H1 (cell line): ENCODE measurements around the gene TCFL5. TPM values are rescaled to one million over a fixed set of nuclear protein-coding genes. Genes with fewer than 3 reads are reported as not detected.

Experiments used
- ATF3 ChIP-seq: IDR thresholded peaks from 2 replicates; pipeline ENCODE4 v1.6.1; 2011; ENCODE audit warnings: low read depth, mild to moderate bottlenecking, low read length; ENCODE audit not compliant: insufficient read depth
- CBX5 ChIP-seq: fragments of 300-800, 300-1000 bp; sonication (generic); IDR thresholded peaks from 2 replicates; pipeline ENCODE4 v1.7.1; 2016; ENCODE audit warnings: antibody characterized with exemption, low read length, low read depth
- EP300 ChIP-seq, 2 experiments: IDR thresholded peaks; 1 replicate in 1 of 2; 2 replicates in 1 of 2; pipeline ENCODE4 v1.6.1; 2011 to 2012; ENCODE audit warnings: low read depth in 2 of 2, low read length in 2 of 2, mild to moderate bottlenecking in 2 of 2, borderline replicate concordance in 1 of 2, inconsistent platforms in 1 of 2, moderate library complexity in 1 of 2
- GTF2F1 ChIP-seq: IDR thresholded peaks from 2 replicates; pipeline ENCODE4 v1.6.1; 2012; ENCODE audit warnings: low read depth, low read length, improper control_type of control experiment, borderline replicate concordance
- NANOG ChIP-seq: IDR thresholded peaks from 2 replicates; pipeline ENCODE4 v1.6.1; 2011; ENCODE audit warnings: low read length, low read depth, mild to moderate bottlenecking, inconsistent platforms; ENCODE audit not compliant: insufficient read depth, poor library complexity, severe bottlenecking
- RXRA ChIP-seq: IDR thresholded peaks from 2 replicates; pipeline ENCODE4 v1.6.1; 2011; ENCODE audit warnings: low read depth, mild to moderate bottlenecking, low read length, moderate library complexity; ENCODE audit not compliant: insufficient read depth
- SIX5 ChIP-seq: IDR thresholded peaks from 2 replicates; pipeline ENCODE4 v1.6.1; 2011; ENCODE audit warnings: mild to moderate bottlenecking, low read depth, low read length
- SUZ12 ChIP-seq: fragments of 200-600 bp; sonication (generic); IDR thresholded peaks from 2 replicates; pipeline ENCODE4 v1.6.1; 2012; ENCODE audit warnings: mild to moderate bottlenecking, inconsistent platforms, low read length, moderate library complexity, mixed read lengths
- TBP ChIP-seq: IDR thresholded peaks from 2 replicates; pipeline ENCODE4 v1.6.1; 2011; ENCODE audit warnings: low read depth, low read length, improper control_type of control experiment
- YY1 ChIP-seq: IDR thresholded peaks from 2 replicates; pipeline ENCODE4 v1.6.1; 2011; ENCODE audit warnings: low read depth, mild to moderate bottlenecking, low read length
- polyA plus RNA-seq, 7 experiments: library from polyadenylated mRNA; depleted of rRNA in 3 of 7; stranded (reverse) in 5 of 7; unstranded in 2 of 7; fragments of >200 nt in 5 of 7; fragments of 200-250 nt in 2 of 7; gene quantifications; 1 replicate in 5 of 7; 2 replicates in 1 of 7; 4 replicates in 1 of 7; pipeline versions ENCODE4 v1.2.1 to v1.2.3, GENCODE V29; 2011 to 2013; ENCODE audit warnings: missing spikeins in 2 of 7, mixed read lengths in 2 of 7
- total RNA-seq: library from RNA; stranded (reverse); fragmentation: NEBNext Ultra II Directional; extraction: Animal tissue kit (Norgen Biotek cat#: 25700); gene quantifications from 2 replicates; pipeline ENCODE4 v1.2.1, GENCODE V29; 2021

Gene TCFL5
- total and polyA plus RNA-seq, 2 of the 8 experiments (the other 6 are each of a cell fraction or from before 2014, with no cell fraction given), result 6.2 to 15.0 TPM

- no peak for TF ChIP-seq NANOG
- no peak for TF ChIP-seq RXRA
- no peak for TF ChIP-seq CBX5
- TF ChIP-seq TBP, result no peak
- no peak for TF ChIP-seq SIX5
- no peak for TF ChIP-seq ATF3
- TF ChIP-seq GTF2F1, result no peak
- TF ChIP-seq SUZ12, result no peak
- TF ChIP-seq YY1, result no peak
- TF ChIP-seq EP300 (IDR thresholded peaks at IDR 0.05; ENCODE audit: borderline replicate concordance in 1 of 2, low read depth in 2 of 2, low read length in 2 of 2), result no peak
- TF ChIP-seq, all 59 proteins: peak for 0
Measured at GRCh38 chr20:62797671-62798532, 63.7 kb downstream of the TCFL5 start (continued).
